RPMI7951 (cell line): ENCODE measurements around the gene GSG1. TPM values are rescaled to one million over a fixed set of nuclear protein-coding genes. Genes with fewer than 3 reads are reported as not detected.
A peak's percentile ranks its signal among the peaks of the same experiment; 100 is the strongest.
"Not testable (repeated sequence)": the region's sequence is repeated elsewhere in the genome, so short reads cannot be mapped to it uniquely, and the experiment has no call there.

Experiments
- DNase-seq: peaks from one replicate; pipeline ENCODE4 v3.0.0-alpha.2; 2012; ENCODE audit warnings: low read depth
- total RNA-seq: library from RNA; depleted of rRNA; stranded (reverse); fragments of >200 nt; shearing (Covaris generic); gene quantifications from 2 replicates; pipeline ENCODE4 v1.2.3, GENCODE V29; 2014; rRNA removed

Gene GSG1
- total RNA-seq, 1 experiment from 2014 or later = not detected

GRCh38 chr12:13060581-13060980 lies 42.9 kb downstream of the GSG1 start:
- no peak for DNase-seq

- DNase-seq = not testable (repeated sequence)
Observed at GRCh38 chr12:13053617-13054016, 49.9 kb downstream of the GSG1 start.

- DNase-seq = no peak
Observed at GRCh38 chr12:13052421-13052820, 51.0 kb downstream of the GSG1 start.

- no peak for DNase-seq
Observed at GRCh38 chr12:13049816-13050215, 53.7 kb downstream of the GSG1 start.

GRCh38 chr12:13046964-13047363 lies 56.5 kb downstream of the GSG1 start:
- no peak for DNase-seq

GRCh38 chr12:13045816-13046215 lies 57.7 kb downstream of the GSG1 start:
- DNase-seq = no peak

GRCh38 chr12:13044906-13045299 lies 58.6 kb downstream of the GSG1 start:
- no peak for DNase-seq

GRCh38 chr12:13044002-13044905 lies 59.2 kb downstream of the GSG1 start, which contains the start of gene FAM234B:
Gene FAM234B, plus strand, starts transcription at chr12:13044381. Its CDS starts 23 bp downstream, at chr12:13044404.
- peak; percentile 51 for DNase-seq

- DNase-seq = no peak
Observed at GRCh38 chr12:13042666-13043230, 60.7 kb downstream of the GSG1 start.

- no peak for DNase-seq
Observed at GRCh38 chr12:13041224-13041623, 62.2 kb downstream of the GSG1 start.

GRCh38 chr12:13039328-13039956 lies 64.0 kb downstream of the GSG1 start:
- no peak for DNase-seq

- no peak for DNase-seq
Observed at GRCh38 chr12:13038491-13039161, 64.8 kb downstream of the GSG1 start.

- DNase-seq = no peak
Observed at GRCh38 chr12:13036881-13037280, 66.6 kb downstream of the GSG1 start.

- DNase-seq = not testable (repeated sequence)
Observed at GRCh38 chr12:13035335-13035734, 68.1 kb downstream of the GSG1 start.

Other genes starting within 250 kb of the GSG1 start
- 4.7 and 5.1 TPM in 2 replicates for gene GPRC5A, start 212.1 kb downstream of the GSG1 start, total RNA-seq
- gene GPRC5D, start 151.5 kb downstream of the GSG1 start, total RNA-seq = not detected in 2 replicates
- 4.1 and 8.9 TPM in 2 replicates for gene HEBP1, start 103.4 kb downstream of the GSG1 start, total RNA-seq
- gene FAM234B, start 59.3 kb downstream of the GSG1 start, total RNA-seq = 2.7 and 2.9 TPM in 2 replicates
- 71.3 and 120 TPM in 2 replicates for gene EMP1, start 93.1 kb upstream of the GSG1 start, total RNA-seq